ENCODE results near the gene FRAS1.

FRAS1 gene

GRCh38 chr4:78581618-78582017, 524.5 kb downstream of the FRAS1 start:
- DNase-seq (ENCODE audit: low spot score), result no peak
- in situ Hi-C loops (cut with MboI; ENCODE audit: low sequenced_read_pairs, unreplicated experiment), result no loop called here
- no peak for TF ChIP-seq CTCF (IDR thresholded peaks at IDR 0.05; ENCODE audit: borderline replicate concordance, control extremely low read depth, extremely low read depth, insufficient read depth, missing control alignments)

GRCh38 chr4:78584863-78585547, 527.9 kb downstream of the FRAS1 start:
- TF ChIP-seq CTCF (IDR thresholded peaks at IDR 0.05; ENCODE audit: borderline replicate concordance, control extremely low read depth, extremely low read depth, insufficient read depth, missing control alignments), result no peak
- in situ Hi-C loops (cut with MboI; ENCODE audit: low sequenced_read_pairs, unreplicated experiment), result no loop called here
- DNase-seq (ENCODE audit: low spot score), result no peak

- DNase-seq (ENCODE audit: low spot score), result no peak
- in situ Hi-C loops (cut with MboI; ENCODE audit: low sequenced_read_pairs, unreplicated experiment), result no loop called here
- TF ChIP-seq CTCF (IDR thresholded peaks at IDR 0.05; ENCODE audit: borderline replicate concordance, control extremely low read depth, extremely low read depth, insufficient read depth, missing control alignments), result no peak
These were observed 528.5 kb downstream of the FRAS1 start for GRCh38 chr4:78585633-78586032.

GRCh38 chr4:78588894-78589545, 531.9 kb downstream of the FRAS1 start:
- in situ Hi-C loops (cut with MboI; ENCODE audit: low sequenced_read_pairs, unreplicated experiment), result no loop called here
- TF ChIP-seq CTCF (IDR thresholded peaks at IDR 0.05; ENCODE audit: borderline replicate concordance, control extremely low read depth, extremely low read depth, insufficient read depth, missing control alignments), result no peak
- DNase-seq (ENCODE audit: low spot score), result no peak

GRCh38 chr4:78591404-78591803, 534.3 kb downstream of the FRAS1 start:
- in situ Hi-C loops (cut with MboI; ENCODE audit: low sequenced_read_pairs, unreplicated experiment), result no loop called here
- TF ChIP-seq CTCF (IDR thresholded peaks at IDR 0.05; ENCODE audit: borderline replicate concordance, control extremely low read depth, extremely low read depth, insufficient read depth, missing control alignments), result no peak
- DNase-seq (ENCODE audit: low spot score), result no peak

GRCh38 chr4:78592088-78592783, 535.1 kb downstream of the FRAS1 start:
- no peak for TF ChIP-seq CTCF (IDR thresholded peaks at IDR 0.05; ENCODE audit: borderline replicate concordance, control extremely low read depth, extremely low read depth, insufficient read depth, missing control alignments)
- in situ Hi-C loops (cut with MboI; ENCODE audit: low sequenced_read_pairs, unreplicated experiment), result no loop called here
- no peak for DNase-seq (ENCODE audit: low spot score)

Measured in GM13976 (cell line).